Stomach smooth muscle (tissue), 2 donors: ENCODE results near the gene KLK5.
"Not testable (repeated sequence)": the region's sequence is repeated elsewhere in the genome, so short reads cannot be mapped to it uniquely, and the experiment has no call there.

Experiments
- H3K27ac ChIP-seq: one replicate; pipeline ENCODE4 v1.7.0; 2013; ENCODE audit warnings: mild to moderate bottlenecking, low read length, inconsistent platforms
- H3K27me3 ChIP-seq, 2 donors: one replicate each; pipeline ENCODE4 v1.7.0; 2013; ENCODE audit warnings: low read length in 2 of 2; ENCODE audit not compliant: insufficient read depth in 2 of 2, control insufficient read depth in 1 of 2
- H3K36me3 ChIP-seq, 2 donors: one replicate each; pipeline ENCODE4 v1.7.0; 2013; ENCODE audit warnings: low read length in 2 of 2; ENCODE audit not compliant: control insufficient read depth in 2 of 2, insufficient read depth in 2 of 2
- H3K4me1 ChIP-seq: one replicate; pipeline ENCODE4 v1.7.0; 2013; ENCODE audit warnings: low read length; ENCODE audit not compliant: control insufficient read depth, insufficient read depth
- H3K4me3 ChIP-seq, 2 donors: one replicate each; pipeline ENCODE4 v1.7.0; 2013; ENCODE audit warnings: low read length in 2 of 2
- H3K9ac ChIP-seq, 2 donors: one replicate each; pipeline ENCODE4 v1.7.0; 2013; ENCODE audit warnings: low read length in 2 of 2, mild to moderate bottlenecking in 1 of 2
- H3K9me3 ChIP-seq, 2 donors: one replicate each; pipeline ENCODE4 v1.7.0; 2013; ENCODE audit warnings: low read length in 2 of 2; ENCODE audit not compliant: control insufficient read depth in 2 of 2
- donor health status: healthy.
- donor health status: Pancreatic carcinoma.

The KLK5 gene

GRCh38 chr19:50982186-50982585 lies 29.3 kb upstream of the KLK5 start:
- Histone ChIP-seq H3K36me3 (no peaks in the 10 kb centered on the region), H3K9ac (no peak overlapping the region), H3K4me1 (no peaks in the 10 kb centered on the region), H3K9me3 (peaks cover 0 to under 1% of the 10 kb centered on the region in 2 donors), H3K4me3 (no peak overlapping the region), H3K27ac (no peak overlapping the region), H3K27me3 (peaks cover 12 to 25% of the 10 kb centered on the region in 2 donors)

- Histone ChIP-seq H3K4me3 (no peak overlapping the region), H3K36me3 (no peaks in the 10 kb centered on the region), H3K4me1 (no peaks in the 10 kb centered on the region), H3K9ac (no peak overlapping the region), H3K27ac (no peak overlapping the region), H3K27me3 (peaks cover 11 to 25% of the 10 kb centered on the region in 2 donors), H3K9me3 (no peaks in the 10 kb centered on the region)
Measured at GRCh38 chr19:50981587-50982146, 28.8 kb upstream of the KLK5 start.

DNA sequence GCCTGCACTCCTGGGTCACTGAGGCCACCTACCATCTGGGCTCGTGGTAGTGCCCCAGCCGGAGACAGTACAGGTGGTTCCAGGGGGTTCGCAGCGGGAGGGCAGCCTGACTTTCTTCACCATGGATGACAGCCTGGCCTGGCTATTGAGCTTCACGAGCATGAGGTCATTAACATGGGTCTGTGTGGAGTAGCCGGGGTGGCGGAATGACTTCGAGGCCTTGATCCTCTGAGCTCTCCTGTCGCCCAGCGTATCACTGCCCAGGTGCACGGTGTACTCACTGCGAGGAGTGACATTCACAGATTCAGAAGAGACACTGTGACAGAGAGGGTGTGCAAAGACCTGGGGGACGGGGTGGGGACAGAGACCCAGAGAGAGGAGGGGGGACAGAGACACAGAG lies 27.4 kb upstream of the KLK5 start:
- Histone ChIP-seq H3K4me3 (no peak overlapping the region), H3K9ac (no peak overlapping the region), H3K9me3 (no peaks in the 10 kb centered on the region), H3K36me3 (no peaks in the 10 kb centered on the region), H3K4me1 (no peaks in the 10 kb centered on the region), H3K27ac (no peak overlapping the region), H3K27me3 (peaks cover 15 to 26% of the 10 kb centered on the region in 2 donors)

DNA sequence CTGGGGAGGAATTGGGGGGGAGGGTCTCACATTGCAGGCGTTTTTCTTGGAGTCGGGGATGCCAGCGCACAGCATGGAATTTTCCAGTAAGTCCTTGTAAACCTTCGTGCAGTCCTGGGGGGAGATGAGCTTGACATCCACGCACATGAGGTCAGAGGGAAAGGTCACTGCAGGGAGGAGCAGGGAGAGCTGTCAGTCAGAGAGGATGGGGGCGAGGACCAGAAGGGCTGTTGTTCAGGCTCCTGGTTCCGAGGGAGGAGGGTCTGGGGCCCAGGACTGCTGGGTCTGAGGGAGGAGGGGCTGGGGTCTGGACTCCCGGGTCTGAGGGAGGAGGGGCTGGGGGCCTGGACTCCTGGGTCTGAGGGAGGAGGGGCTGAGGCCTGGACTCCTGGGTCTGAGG lies 26.9 kb upstream of the KLK5 start:
- H3K27me3 ChIP-seq = peaks cover 15 to 26% of the 10 kb centered on the region in 2 donors
- H3K36me3 ChIP-seq = no peaks in the 10 kb centered on the region
- H3K9ac ChIP-seq = no peak overlapping the region
- H3K4me1 ChIP-seq = no peaks in the 10 kb centered on the region
- H3K9me3 ChIP-seq = no peaks in the 10 kb centered on the region
- no peak overlapping the region for H3K27ac ChIP-seq
- H3K4me3 ChIP-seq = no peak overlapping the region

GRCh38 chr19:50978772-50979390 lies 26.0 kb upstream of the KLK5 start:
- Histone ChIP-seq H3K9me3 (no peaks in the 10 kb centered on the region), H3K9ac (no peak overlapping the region), H3K27ac (no peak overlapping the region), H3K36me3 (no peaks in the 10 kb centered on the region), H3K27me3 (peaks cover 15 to 26% of the 10 kb centered on the region in 2 donors), H3K4me3 (no peak overlapping the region), H3K4me1 (no peaks in the 10 kb centered on the region)

- Histone ChIP-seq H3K4me3 (no peak overlapping the region), H3K4me1 (no peaks in the 10 kb centered on the region), H3K9ac (no peak overlapping the region), H3K36me3 (no peaks in the 10 kb centered on the region), H3K9me3 (no peaks in the 10 kb centered on the region), H3K27me3 (peaks cover 11 to 27% of the 10 kb centered on the region in 2 donors), H3K27ac (no peak overlapping the region)
Measured at GRCh38 chr19:50977626-50978025, 24.8 kb upstream of the KLK5 start.

DNA sequence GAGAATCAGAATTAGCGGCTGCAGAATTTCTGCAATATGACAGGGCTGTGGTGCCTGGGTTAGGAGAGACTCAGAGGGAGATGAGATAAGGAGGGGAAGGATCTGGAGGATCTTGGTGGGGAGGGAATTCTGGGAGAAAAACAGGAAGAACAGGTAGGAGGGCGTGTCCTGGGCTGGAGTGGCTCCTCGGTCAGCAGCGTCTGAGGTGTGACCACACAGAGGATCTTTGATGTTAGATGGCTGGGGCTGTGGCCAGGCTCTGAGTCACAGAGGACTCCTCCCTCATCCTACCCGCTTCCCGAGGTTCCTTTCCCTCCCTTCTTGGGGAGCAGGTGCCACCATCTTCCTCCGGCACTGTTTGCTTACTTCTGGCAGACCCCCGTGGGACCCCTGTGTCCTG lies 22.9 kb upstream of the KLK5 start:
- no peaks in the 10 kb centered on the region for H3K36me3 ChIP-seq
- H3K27ac ChIP-seq = no peak overlapping the region
- H3K4me1 ChIP-seq = no peaks in the 10 kb centered on the region
- no peak overlapping the region for H3K9ac ChIP-seq
- no peak overlapping the region for H3K4me3 ChIP-seq
- H3K27me3 ChIP-seq = peaks cover 11 to 20% of the 10 kb centered on the region in 2 donors
- no peaks in the 10 kb centered on the region for H3K9me3 ChIP-seq

- H3K27ac ChIP-seq = no peak overlapping the region
- H3K36me3 ChIP-seq = no peaks in the 10 kb centered on the region
- H3K4me3 ChIP-seq = no peak overlapping the region
- H3K9ac ChIP-seq = no peak overlapping the region
- peaks cover 10 to 22% of the 10 kb centered on the region in 2 donors for H3K27me3 ChIP-seq
- H3K4me1 ChIP-seq = no peaks in the 10 kb centered on the region
- H3K9me3 ChIP-seq = no peaks in the 10 kb centered on the region
Measured at GRCh38 chr19:50974702-50975556, 22.1 kb upstream of the KLK5 start.

- no peak overlapping the region for H3K27ac ChIP-seq
- H3K4me1 ChIP-seq = no peaks in the 10 kb centered on the region
- H3K9ac ChIP-seq = no peak overlapping the region
- H3K4me3 ChIP-seq = no peak overlapping the region
- no peaks in the 10 kb centered on the region for H3K36me3 ChIP-seq
- peaks cover 6 to 17% of the 10 kb centered on the region in 2 donors for H3K27me3 ChIP-seq
- no peaks in the 10 kb centered on the region for H3K9me3 ChIP-seq
Measured at GRCh38 chr19:50972795-50973376, 20.0 kb upstream of the KLK5 start.

DNA sequence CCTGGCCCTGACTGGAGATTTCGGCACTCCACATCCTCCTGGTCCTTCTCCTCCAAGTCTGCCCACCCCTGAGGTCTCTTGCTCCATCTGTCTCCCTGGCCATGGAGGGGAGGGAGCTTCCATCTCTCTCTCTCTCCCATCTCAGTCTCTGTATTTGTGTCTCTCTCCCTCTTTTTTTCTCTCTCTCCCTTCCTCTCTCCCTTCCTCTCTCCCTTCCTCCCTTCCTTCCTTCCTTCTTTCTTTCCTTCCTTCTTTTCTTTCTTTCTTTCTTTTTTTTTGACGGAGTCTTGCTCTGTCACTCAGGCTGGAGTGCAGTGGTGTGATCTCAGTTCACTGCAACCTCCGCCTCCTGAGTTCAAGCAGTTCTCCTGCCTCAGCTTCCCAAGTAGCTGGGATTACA lies 17.0 kb upstream of the KLK5 start:
- not testable (repeated sequence) for H3K9me3 ChIP-seq, H3K4me3 ChIP-seq, H3K9ac ChIP-seq, H3K36me3 ChIP-seq, H3K4me1 ChIP-seq, H3K27ac ChIP-seq
- peaks cover 6 to 13% of the 10 kb centered on the region in 2 donors for H3K27me3 ChIP-seq
